GM12872 (cell line): ENCODE measurements around the gene EPHA4.

Experiments used
- TF ChIP-seq, protein P1 (sequence below): IDR thresholded peaks from 3 replicates; pipeline ENCODE4 v1.5.1; 2011; ENCODE audit warnings: low read depth, mild to moderate bottlenecking, low read length, moderate library complexity; ENCODE audit not compliant: insufficient read depth

EPHA4 gene

GRCh38 chr2:221527776-221528309, 44.3 kb downstream of the EPHA4 start:
- TF ChIP-seq, protein P1, sequence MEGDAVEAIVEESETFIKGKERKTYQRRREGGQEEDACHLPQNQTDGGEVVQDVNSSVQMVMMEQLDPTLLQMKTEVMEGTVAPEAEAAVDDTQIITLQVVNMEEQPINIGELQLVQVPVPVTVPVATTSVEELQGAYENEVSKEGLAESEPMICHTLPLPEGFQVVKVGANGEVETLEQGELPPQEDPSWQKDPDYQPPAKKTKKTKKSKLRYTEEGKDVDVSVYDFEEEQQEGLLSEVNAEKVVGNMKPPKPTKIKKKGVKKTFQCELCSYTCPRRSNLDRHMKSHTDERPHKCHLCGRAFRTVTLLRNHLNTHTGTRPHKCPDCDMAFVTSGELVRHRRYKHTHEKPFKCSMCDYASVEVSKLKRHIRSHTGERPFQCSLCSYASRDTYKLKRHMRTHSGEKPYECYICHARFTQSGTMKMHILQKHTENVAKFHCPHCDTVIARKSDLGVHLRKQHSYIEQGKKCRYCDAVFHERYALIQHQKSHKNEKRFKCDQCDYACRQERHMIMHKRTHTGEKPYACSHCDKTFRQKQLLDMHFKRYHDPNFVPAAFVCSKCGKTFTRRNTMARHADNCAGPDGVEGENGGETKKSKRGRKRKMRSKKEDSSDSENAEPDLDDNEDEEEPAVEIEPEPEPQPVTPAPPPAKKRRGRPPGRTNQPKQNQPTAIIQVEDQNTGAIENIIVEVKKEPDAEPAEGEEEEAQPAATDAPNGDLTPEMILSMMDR = no peak

GRCh38 chr2:221524158-221524557, 47.9 kb downstream of the EPHA4 start:
- TF ChIP-seq, protein P1 = no peak

DNA sequence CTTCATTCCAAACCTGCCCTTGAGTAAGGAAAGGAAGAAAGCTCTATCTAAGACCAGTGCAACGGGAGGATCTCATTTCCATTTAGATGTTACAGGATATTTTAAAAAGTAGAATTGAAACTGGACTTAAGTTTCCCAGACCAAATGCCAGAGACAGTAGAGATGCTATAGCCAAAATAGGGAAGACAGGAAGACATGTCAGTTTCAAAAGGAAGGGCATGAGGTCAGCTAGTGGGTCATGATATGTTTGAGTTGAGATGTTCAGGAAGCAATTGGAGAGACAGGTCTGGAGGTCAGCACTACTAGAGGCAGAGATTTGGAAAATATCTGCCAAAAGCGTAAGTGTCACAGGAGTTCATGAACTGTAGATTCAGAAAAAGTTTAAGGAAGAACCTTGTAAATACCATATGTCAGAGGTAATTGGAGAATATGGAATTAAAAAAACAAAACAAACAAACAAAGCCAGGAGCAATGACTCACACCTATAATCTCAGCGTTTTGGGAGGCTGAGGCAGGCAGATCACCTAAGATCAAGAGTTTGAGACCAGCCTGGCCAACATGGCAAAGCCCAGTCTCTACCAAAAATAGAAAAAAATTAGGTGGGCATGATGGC, 50.8 kb downstream of the EPHA4 start:
- TF ChIP-seq, protein P1 = no peak

DNA sequence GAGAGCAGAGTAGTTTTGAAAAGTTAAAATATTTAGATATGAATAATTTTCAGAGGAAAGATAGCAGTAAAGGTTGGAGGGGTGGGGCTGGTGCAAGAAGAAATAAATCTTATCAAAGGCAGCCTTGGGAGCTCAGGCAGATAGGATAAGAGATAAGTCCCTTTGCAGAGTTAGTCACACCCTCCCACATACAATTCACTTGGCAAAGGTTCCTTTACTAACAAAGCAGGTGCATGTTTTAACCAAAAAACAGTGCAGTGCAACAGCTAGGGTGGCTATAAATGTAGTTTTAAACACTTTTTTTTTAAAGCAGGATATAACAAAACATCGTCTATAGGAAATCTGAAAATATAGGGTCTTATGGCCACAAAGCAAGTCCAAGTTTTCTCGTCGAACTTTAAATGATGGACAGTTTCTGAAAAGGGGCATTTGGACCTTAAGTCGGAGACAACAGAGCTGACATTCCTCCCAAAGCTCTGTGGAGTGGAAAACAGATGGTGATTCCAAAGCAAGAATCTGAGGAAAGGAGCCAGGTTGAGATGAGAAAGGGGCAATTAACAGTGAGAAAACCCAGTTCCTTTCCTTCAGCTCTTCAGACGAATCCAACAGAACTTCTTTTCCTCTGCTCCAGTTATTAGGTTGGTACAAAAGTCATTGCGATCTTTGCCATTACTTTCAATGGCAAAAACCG, 53.0 kb downstream of the EPHA4 start:
- TF ChIP-seq, protein P1 = no peak

DNA sequence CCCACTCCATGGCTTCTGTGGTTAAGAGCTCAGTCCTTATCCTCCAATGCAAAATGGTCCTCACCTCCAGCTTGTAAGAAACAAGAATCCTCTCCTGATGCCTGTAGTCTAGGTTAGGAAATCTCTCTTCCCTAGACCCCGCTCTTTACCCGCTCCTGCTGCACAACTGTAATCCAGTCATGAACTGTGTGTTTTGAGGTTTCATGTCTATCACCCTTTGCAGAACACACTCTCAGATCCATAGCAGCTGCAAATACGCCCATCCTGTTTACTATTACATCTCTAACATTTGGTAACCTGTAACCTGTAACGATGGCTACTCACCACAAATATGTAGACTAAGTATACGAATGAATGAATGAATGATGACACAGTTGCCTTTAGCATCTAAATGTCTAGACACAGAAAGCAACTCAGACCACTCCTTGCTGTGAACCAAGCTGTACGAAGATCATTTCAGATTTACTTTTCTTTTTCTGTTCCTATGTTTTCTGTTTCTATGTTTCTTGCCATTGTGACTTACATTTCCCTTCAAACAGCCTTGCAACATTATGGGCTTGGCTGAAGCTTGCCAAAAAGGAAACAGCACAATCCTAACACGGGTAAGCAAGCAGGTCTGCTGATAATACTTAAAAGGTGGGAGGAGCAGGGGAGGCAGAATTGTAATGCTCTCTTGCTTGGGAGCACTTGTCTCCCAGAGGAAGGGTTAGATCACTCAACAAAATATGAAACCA, 53.7 kb downstream of the EPHA4 start:
- TF ChIP-seq, protein P1 = no peak

DNA sequence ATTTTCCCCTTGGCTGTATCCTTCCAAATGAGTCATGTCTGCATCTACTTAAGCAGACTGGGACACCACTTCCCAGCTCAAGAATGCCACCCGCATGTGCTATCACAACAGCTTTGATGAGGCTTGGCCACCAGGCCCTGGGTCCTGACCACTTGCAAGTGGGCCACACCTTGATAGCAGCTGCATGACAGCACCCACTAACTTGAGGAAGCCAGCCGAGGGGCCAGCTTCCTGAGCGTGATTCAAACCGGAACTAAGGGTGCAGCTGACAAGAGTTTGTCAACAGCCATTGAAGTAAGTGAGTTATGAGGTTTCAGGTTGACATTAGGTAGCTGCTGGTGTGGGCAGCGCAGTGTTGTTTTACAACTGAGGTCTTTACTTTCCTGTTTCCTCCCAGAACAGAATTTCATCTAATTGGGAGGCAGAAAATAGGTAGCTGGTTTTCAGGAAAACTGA, 54.4 kb downstream of the EPHA4 start:
- TF ChIP-seq, protein P1 = no peak

DNA sequence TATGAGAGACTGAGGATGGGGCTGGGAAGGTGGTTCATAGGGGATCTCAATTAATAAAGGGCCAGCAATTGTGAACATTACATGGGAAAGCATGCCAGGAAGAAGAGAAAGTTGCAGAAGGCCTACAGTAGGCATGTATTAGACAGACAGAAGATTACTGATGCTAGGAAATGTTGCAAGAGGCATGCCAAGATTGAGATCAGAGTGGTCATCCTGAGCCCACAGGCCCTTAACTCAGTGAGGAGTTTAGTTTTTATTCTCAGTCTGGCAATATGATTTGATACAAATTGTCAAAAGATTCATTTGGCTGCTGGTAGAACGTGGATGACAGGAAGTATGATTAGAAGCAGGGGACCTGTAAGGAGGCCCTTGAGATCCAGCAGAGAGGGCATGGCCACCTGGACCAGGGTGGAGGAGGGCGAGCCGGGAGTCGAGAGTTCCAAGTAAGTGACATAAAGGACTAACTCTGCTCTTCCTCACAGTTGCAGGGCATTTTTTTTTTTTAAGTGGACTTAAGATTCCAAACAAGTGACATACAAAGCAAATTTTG, 54.9 kb downstream of the EPHA4 start:
- TF ChIP-seq, protein P1 = no peak
